Type B pancreatic cell (in vitro differentiated cells): Measurements from ENCODE around the gene KIF5A. TPM values are rescaled to one million over a fixed set of nuclear protein-coding genes. Genes with fewer than 3 reads are reported as not detected.

Source experiments
- DNase-seq: peaks from one replicate; pipeline ENCODE4 v3.0.0; 2021; ENCODE audit warnings: mixed read lengths; ENCODE audit not compliant: unreplicated experiment; ENCODE audit errors: extremely low spot score
- H3K27ac Mint-ChIP-seq: 2 replicates; pipeline ENCODE4 v1.8.0; 2021; ENCODE audit warnings: mild to moderate bottlenecking, mixed read lengths
- H3K27me3 Mint-ChIP-seq: 2 replicates; pipeline ENCODE4 v1.8.0; 2021; ENCODE audit warnings: mixed read lengths
- H3K36me3 Mint-ChIP-seq: 2 replicates; pipeline ENCODE4 v1.8.0; 2021; ENCODE audit warnings: mixed read lengths
- H3K4me1 Mint-ChIP-seq: one replicate; pipeline ENCODE4 v1.8.0; 2021; ENCODE audit warnings: mixed read lengths; ENCODE audit not compliant: unreplicated experiment
- H3K4me3 Mint-ChIP-seq: 2 replicates; pipeline ENCODE4 v1.8.0; 2021; ENCODE audit warnings: mild to moderate bottlenecking, mixed read lengths
- H3K9me3 Mint-ChIP-seq: 2 replicates; pipeline ENCODE4 v1.8.0; 2021; ENCODE audit warnings: mixed read lengths
- CTCF ChIP-seq: fragments of 200-600 bp; sonication (generic); conservative IDR thresholded peaks from 2 replicates; pipeline ENCODE4 v1.5.0; 2021; ENCODE audit warnings: antibody characterized with exemption, mild to moderate bottlenecking
- total RNA-seq: library from RNA; stranded (reverse); gene quantifications from 2 replicates; pipeline ENCODE4 v1.2.1, GENCODE V29; 2021; ENCODE audit warnings: low replicate concordance

The KIF5A gene
- total RNA-seq, 1 donor from 2014 or later, result 4.4 TPM

- Mint-ChIP-seq H3K27me3 (peaks cover 83% of the 10 kb centered on the region), H3K4me3 (peak overlapping the region; percentile 74), H3K36me3 (peaks cover 16% of the 10 kb centered on the region), H3K27ac (no peak overlapping the region), H3K4me1 (peaks cover 15% of the 10 kb centered on the region), H3K9me3 (no peaks in the 10 kb centered on the region)
- no peak for TF ChIP-seq CTCF
- no peak for DNase-seq
Observed at GRCh38 chr12:57618966-57619433, 69.2 kb downstream of the KIF5A start.

- DNase-seq, result no peak
Observed at GRCh38 chr12:57619434-57620244, 69.8 kb downstream of the KIF5A start.

GRCh38 chr12:57620245-57620935 lies 70.5 kb downstream of the KIF5A start:
- DNase-seq, result no peak
- H3K36me3 Mint-ChIP-seq, result peaks cover 16% of the 10 kb centered on the region
- no peak for TF ChIP-seq CTCF
- H3K4me1 Mint-ChIP-seq, result peaks cover 15% of the 10 kb centered on the region
- H3K4me3 Mint-ChIP-seq, result peak overlapping the region; percentile 77
- no peaks in the 10 kb centered on the region for H3K9me3 Mint-ChIP-seq
- H3K27ac Mint-ChIP-seq, result no peak overlapping the region
- H3K27me3 Mint-ChIP-seq, result peaks cover 96% of the 10 kb centered on the region

More at GRCh38 chr12:57619434-57620244, 69.8 kb downstream of the KIF5A start:
- peak overlapping the region; percentile 74 for H3K4me3 Mint-ChIP-seq
- TF ChIP-seq CTCF, result no peak
- H3K36me3 Mint-ChIP-seq, result peaks cover 16% of the 10 kb centered on the region
- no peak overlapping the region for H3K27ac Mint-ChIP-seq
- H3K4me1 Mint-ChIP-seq, result peaks cover 15% of the 10 kb centered on the region
- H3K9me3 Mint-ChIP-seq, result no peaks in the 10 kb centered on the region
- peaks cover 89% of the 10 kb centered on the region for H3K27me3 Mint-ChIP-seq

- Mint-ChIP-seq H3K4me1 (peaks cover 15% of the 10 kb centered on the region), H3K27me3 (peaks cover 97% of the 10 kb centered on the region), H3K9me3 (no peaks in the 10 kb centered on the region), H3K4me3 (peak overlapping the region; percentile 77), H3K36me3 (peaks cover 14% of the 10 kb centered on the region), H3K27ac (no peak overlapping the region)
- no peak for TF ChIP-seq CTCF
- DNase-seq, result no peak
Observed at GRCh38 chr12:57620936-57621496, 71.2 kb downstream of the KIF5A start.

GRCh38 chr12:57621497-57622292 lies 71.9 kb downstream of the KIF5A start:
- DNase-seq, result no peak
- H3K27me3 Mint-ChIP-seq, result peaks cover 98% of the 10 kb centered on the region
- peak; percentile 94 for TF ChIP-seq CTCF
- no peak overlapping the region for H3K27ac Mint-ChIP-seq
- H3K4me1 Mint-ChIP-seq, result peaks cover 15% of the 10 kb centered on the region
- H3K4me3 Mint-ChIP-seq, result peak overlapping the region; percentile 71
- no peaks in the 10 kb centered on the region for H3K9me3 Mint-ChIP-seq
- peaks cover 13% of the 10 kb centered on the region for H3K36me3 Mint-ChIP-seq
